ENCODE measurements around the gene HOXA3.

- no peak for TF ChIP-seq CTCF (IDR thresholded peaks at IDR 0.05 in 8 of 11, conservative IDR thresholded peaks at IDR 0.05 in 3 of 11)
- TF ChIP-seq POLR2A (IDR thresholded peaks at IDR 0.05) = no peak
These were observed 23.3 kb downstream of the HOXA3 start for GRCh38 chr7:27128776-27129728.

Data from spleen (tissue), 7 donors.